ENCODE results near the gene ENG. TPM values are rescaled to one million over a fixed set of nuclear protein-coding genes. Genes with fewer than 3 reads are reported as not detected.
A peak's percentile ranks its signal among the peaks of the same experiment; 100 is the strongest.

The ENG gene
- polyA plus RNA-seq, 1 of the 3 experiments (the other 2 are of a cell fraction): 18.8 TPM

DNA sequence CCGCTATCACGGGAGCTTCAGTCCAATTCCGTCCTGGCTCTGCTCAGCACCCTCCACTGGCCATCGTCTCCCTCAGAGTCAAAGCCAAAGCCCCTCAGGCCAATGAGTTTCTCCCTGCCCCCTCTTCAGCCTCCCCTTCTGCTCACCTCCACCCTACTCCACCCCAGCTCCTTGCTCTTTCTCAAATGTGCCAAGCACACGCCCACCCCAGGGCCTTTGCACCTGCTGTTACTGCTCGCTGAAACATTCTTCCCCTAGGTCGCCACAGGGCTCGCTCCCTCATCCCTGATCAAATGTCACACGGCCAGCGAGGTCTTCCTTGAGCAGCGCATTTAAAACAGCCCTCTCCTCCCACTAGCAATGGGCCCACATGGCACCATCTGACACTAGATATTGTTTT is 6.3 kb upstream of the ENG start:
- H3K79me2 ChIP-seq (ENCODE audit: insufficient read depth): no peaks in the 10 kb centered on the region
- no peaks in the 10 kb centered on the region for H3K27me3 ChIP-seq (ENCODE audit: insufficient read depth)
- H3K9me2 ChIP-seq: no peaks in the 10 kb centered on the region
- H3K4me1 ChIP-seq (ENCODE audit: control insufficient read depth in 1 of 2, insufficient read depth in 2 of 2, low read depth in 1 of 2, low read length in 1 of 2): peaks cover 0 to 18% of the 10 kb centered on the region in 2 experiments; a peak in 1 of 4 replicates
- CTCF ChIA-PET: interaction anchor here (0.6 to 10.9 kb wide), 5 partner anchors 10 to 126 kb away, joined by 3 to 116 read pairs (median 5); partner anchors contain the start of gene TOR2A
- H3K9me3 ChIP-seq: no peaks in the 10 kb centered on the region
- POLR2A ChIA-PET: no interaction called here
- H3K36me3 ChIP-seq (replicated peaks in 1 of 2; ENCODE audit: control insufficient read depth in 1 of 2, insufficient read depth in 2 of 2, low read length in 1 of 2): no peaks in the 10 kb centered on the region
- 89% methylated on average over 11 of the region's 11 CpGs for WGBS (ENCODE audit: low lambda C conversion rate)
- H3K27ac ChIP-seq (ENCODE audit: low read depth in 2 of 2, low read length in 1 of 2): no peak overlapping the region
- no peak for DNase-seq
- no peak overlapping the region for H3K9ac ChIP-seq
- no peak for TF ChIP-seq POLR2AphosphoS5 (IDR thresholded peaks at IDR 0.05; ENCODE audit: low read depth, low read length)
- no peak for TF ChIP-seq IRF3 (IDR thresholded peaks at IDR 0.05; ENCODE audit: low read depth, low read length)
- no peak overlapping the region for H3K4me2 ChIP-seq
- no peak overlapping the region for H2AFZ ChIP-seq (ENCODE audit: low read depth)
- no peaks in the 10 kb centered on the region for H3F3A ChIP-seq (replicated peaks; ENCODE audit: insufficient read depth)
- H3K4me3 ChIP-seq (ENCODE audit: low read depth in 2 of 2, low read length in 1 of 2): no peak overlapping the region
- no peaks in the 10 kb centered on the region for H4K20me1 ChIP-seq (ENCODE audit: insufficient read depth)

DNA sequence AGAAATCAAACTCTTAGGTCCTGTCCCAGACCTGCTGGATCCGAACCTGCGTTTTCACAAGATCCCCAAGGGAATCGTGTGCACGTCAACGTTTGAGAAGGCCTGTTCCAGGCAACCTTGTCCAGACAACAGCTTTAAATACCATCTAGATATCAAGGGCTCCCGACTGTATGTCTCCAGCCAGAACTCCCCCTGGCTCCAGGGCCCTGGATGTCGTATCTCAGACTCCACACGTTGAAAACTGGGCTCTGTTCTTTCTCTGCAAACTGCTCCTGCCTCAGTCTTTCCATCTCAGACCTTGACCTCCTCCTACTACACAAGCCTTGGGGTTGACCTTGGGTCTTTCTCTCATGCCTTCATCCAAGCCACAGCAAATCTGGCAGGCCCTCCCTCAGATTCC is 5.8 kb upstream of the ENG start:
- CTCF ChIA-PET: interaction anchor here (0.6 to 10.9 kb wide), 4 partner anchors 11 to 125 kb away, joined by 4 to 116 read pairs (median 7); partner anchors contain the start of gene TOR2A
- no peaks in the 10 kb centered on the region for H3F3A ChIP-seq (replicated peaks; ENCODE audit: insufficient read depth)
- no peaks in the 10 kb centered on the region for H3K9me2 ChIP-seq
- TF ChIP-seq TAF1 (IDR thresholded peaks at IDR 0.05; ENCODE audit: borderline replicate concordance, low read depth, low read length) (no peak), RCOR1 (IDR thresholded peaks at IDR 0.05; ENCODE audit: low read length) (no peak), GABPA (IDR thresholded peaks at IDR 0.05; ENCODE audit: low read depth) (no peak)
- TF ChIP-seq, protein P1, sequence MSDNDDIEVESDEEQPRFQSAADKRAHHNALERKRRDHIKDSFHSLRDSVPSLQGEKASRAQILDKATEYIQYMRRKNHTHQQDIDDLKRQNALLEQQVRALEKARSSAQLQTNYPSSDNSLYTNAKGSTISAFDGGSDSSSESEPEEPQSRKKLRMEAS (IDR thresholded peaks at IDR 0.05; ENCODE audit: low read depth): no peak
- peaks cover 0 to 18% of the 10 kb centered on the region in 2 experiments; a peak in 1 of 4 replicates for H3K4me1 ChIP-seq (ENCODE audit: control insufficient read depth in 1 of 2, insufficient read depth in 2 of 2, low read depth in 1 of 2, low read length in 1 of 2)
- no peaks in the 10 kb centered on the region for H4K20me1 ChIP-seq (ENCODE audit: insufficient read depth)
- no peak for DNase-seq
- H3K9ac ChIP-seq: no peak overlapping the region
- H3K4me2 ChIP-seq: no peak overlapping the region
- POLR2A ChIA-PET: no interaction called here
- H3K9me3 ChIP-seq: no peaks in the 10 kb centered on the region
- H3K36me3 ChIP-seq (replicated peaks in 1 of 2; ENCODE audit: control insufficient read depth in 1 of 2, insufficient read depth in 2 of 2, low read length in 1 of 2): no peaks in the 10 kb centered on the region
- H3K79me2 ChIP-seq (ENCODE audit: insufficient read depth): no peaks in the 10 kb centered on the region
- H3K4me3 ChIP-seq (ENCODE audit: low read depth in 2 of 2, low read length in 1 of 2): no peak overlapping the region
- H3K27me3 ChIP-seq (ENCODE audit: insufficient read depth): no peaks in the 10 kb centered on the region
- no peak overlapping the region for H3K27ac ChIP-seq (ENCODE audit: low read depth in 2 of 2, low read length in 1 of 2)
- 83% methylated on average over 8 of the region's 8 CpGs for WGBS (ENCODE audit: low lambda C conversion rate)
- no peak overlapping the region for H2AFZ ChIP-seq (ENCODE audit: low read depth)

DNA sequence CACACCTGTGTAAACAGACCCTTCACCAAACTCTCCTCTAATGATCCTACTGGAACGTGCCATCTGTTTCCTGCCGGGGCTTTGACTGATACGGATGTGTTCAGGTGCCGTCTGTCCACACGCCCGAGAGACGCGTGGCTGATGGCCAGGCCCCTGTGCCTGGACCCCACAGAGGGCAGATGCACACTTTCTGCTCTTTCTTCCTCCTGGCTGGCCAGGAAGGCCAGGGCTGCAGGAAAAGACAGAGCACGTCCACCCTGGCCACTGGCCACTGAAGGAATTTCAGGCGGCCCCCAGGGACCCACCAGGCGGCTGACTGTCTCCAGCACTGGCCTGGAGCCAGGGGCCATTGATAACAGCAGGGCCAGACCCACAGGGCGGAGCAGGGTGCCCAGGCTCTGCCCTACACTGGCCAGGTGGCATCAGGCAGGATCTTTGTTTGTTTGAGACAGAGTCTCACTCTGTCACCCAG is 3.6 kb upstream of the ENG start:
- H3K9me2 ChIP-seq: no peaks in the 10 kb centered on the region
- POLR2A ChIA-PET: no interaction called here
- peaks cover 6 to 34% of the 10 kb centered on the region in 2 experiments; a peak in 2 of 4 replicates for H3K4me1 ChIP-seq (ENCODE audit: control insufficient read depth in 1 of 2, insufficient read depth in 2 of 2, low read depth in 1 of 2, low read length in 1 of 2)
- DNase-seq: peak; percentile 82
- H3K4me3 ChIP-seq (ENCODE audit: low read depth in 2 of 2, low read length in 1 of 2): no peak overlapping the region
- H3F3A ChIP-seq (replicated peaks; ENCODE audit: insufficient read depth): no peaks in the 10 kb centered on the region
- H3K27ac ChIP-seq (ENCODE audit: low read depth in 2 of 2, low read length in 1 of 2): peak overlapping the region in 1 of 2 experiments; percentile 58; a peak in 2 of 4 replicates
- no peaks in the 10 kb centered on the region for H3K36me3 ChIP-seq (replicated peaks in 1 of 2; ENCODE audit: control insufficient read depth in 1 of 2, insufficient read depth in 2 of 2, low read length in 1 of 2)
- WGBS (ENCODE audit: low lambda C conversion rate): 52% methylated on average over 9 of the region's 12 CpGs
- no peak overlapping the region for H3K9ac ChIP-seq
- no peak overlapping the region for H3K4me2 ChIP-seq
- no peak overlapping the region for H2AFZ ChIP-seq (ENCODE audit: low read depth)
- H4K20me1 ChIP-seq (ENCODE audit: insufficient read depth): no peaks in the 10 kb centered on the region
- CTCF ChIA-PET: interaction anchor here (0.6 to 10.9 kb wide), 3 partner anchors 13 to 63 kb away, joined by 3 to 116 read pairs (median 3); no protein-coding TSS in a partner anchor
- H3K27me3 ChIP-seq (ENCODE audit: insufficient read depth): no peaks in the 10 kb centered on the region
- H3K79me2 ChIP-seq (ENCODE audit: insufficient read depth): peaks cover 13% of the 10 kb centered on the region
- no peaks in the 10 kb centered on the region for H3K9me3 ChIP-seq
- peak; percentile 51 for TF ChIP-seq GATA2 (CRISPR knock-in tag; IDR thresholded peaks at IDR 0.05)
- no peak for TF ChIP-seq USF2 (IDR thresholded peaks at IDR 0.05; ENCODE audit: borderline replicate concordance, low read depth, low read length)
- no peak for TF ChIP-seq MEF2A (IDR thresholded peaks at IDR 0.05; ENCODE audit: borderline replicate concordance, low read depth)
- TF ChIP-seq, protein P1 (IDR thresholded peaks at IDR 0.05; ENCODE audit: low read depth): no peak
- no peak for TF ChIP-seq TCF12 (IDR thresholded peaks at IDR 0.05)
- TF ChIP-seq RCOR1 (IDR thresholded peaks at IDR 0.05; ENCODE audit: low read length): peak; percentile 87; the same call in 1 of the 2 replicates
- TF ChIP-seq FOSL2 (IDR thresholded peaks at IDR 0.05; ENCODE audit: borderline replicate concordance, low read depth): no peak
- no peak for TF ChIP-seq NRF1 (IDR thresholded peaks at IDR 0.05; ENCODE audit: low read depth, low read length)
- TF ChIP-seq PBX3 (IDR thresholded peaks at IDR 0.05): no peak
- TF ChIP-seq, protein P2, sequence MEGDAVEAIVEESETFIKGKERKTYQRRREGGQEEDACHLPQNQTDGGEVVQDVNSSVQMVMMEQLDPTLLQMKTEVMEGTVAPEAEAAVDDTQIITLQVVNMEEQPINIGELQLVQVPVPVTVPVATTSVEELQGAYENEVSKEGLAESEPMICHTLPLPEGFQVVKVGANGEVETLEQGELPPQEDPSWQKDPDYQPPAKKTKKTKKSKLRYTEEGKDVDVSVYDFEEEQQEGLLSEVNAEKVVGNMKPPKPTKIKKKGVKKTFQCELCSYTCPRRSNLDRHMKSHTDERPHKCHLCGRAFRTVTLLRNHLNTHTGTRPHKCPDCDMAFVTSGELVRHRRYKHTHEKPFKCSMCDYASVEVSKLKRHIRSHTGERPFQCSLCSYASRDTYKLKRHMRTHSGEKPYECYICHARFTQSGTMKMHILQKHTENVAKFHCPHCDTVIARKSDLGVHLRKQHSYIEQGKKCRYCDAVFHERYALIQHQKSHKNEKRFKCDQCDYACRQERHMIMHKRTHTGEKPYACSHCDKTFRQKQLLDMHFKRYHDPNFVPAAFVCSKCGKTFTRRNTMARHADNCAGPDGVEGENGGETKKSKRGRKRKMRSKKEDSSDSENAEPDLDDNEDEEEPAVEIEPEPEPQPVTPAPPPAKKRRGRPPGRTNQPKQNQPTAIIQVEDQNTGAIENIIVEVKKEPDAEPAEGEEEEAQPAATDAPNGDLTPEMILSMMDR (IDR thresholded peaks at IDR 0.05): no peak
- 0 out of 4 replicates have a peak, but pooled peaks of 1 of the 2 experiments have one; percentile 30 for TF ChIP-seq EP300 (IDR thresholded peaks at IDR 0.05; ENCODE audit: borderline replicate concordance in 1 of 2, low read depth in 1 of 2, low read length in 1 of 2)
- TF ChIP-seq FOXJ3 (CRISPR knock-in tag; IDR thresholded peaks at IDR 0.05): no peak

Data from SK-N-SH (cell line).